Measurements from ENCODE around the gene TBL1XR1. TPM values are rescaled to one million over a fixed set of nuclear protein-coding genes. Genes with fewer than 3 reads are reported as not detected.

TBL1XR1 gene
- total RNA-seq, 1 experiment from 2014 or later: 175 TPM

DNA sequence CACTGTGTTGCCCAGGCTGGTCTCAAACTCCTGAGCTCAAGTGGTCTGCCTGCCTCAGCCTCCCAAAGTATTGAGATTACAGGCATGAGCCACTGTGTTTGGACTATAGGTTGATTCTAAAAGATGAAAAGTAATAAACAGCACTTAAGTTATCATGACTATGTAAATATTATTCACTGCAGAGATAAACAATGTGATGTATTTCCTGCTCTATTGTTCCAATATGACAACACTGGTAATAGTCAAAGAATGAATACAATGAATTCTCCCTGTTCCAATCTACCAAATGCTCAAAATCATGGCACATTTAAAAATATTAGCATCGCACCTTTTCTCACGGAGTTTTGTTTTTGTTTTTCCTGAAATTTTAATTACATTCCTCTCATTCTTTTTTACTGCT is 36.8 kb upstream of the TBL1XR1 start:
- no peak overlapping the region for H4K8ac ChIP-seq (replicated peaks; ENCODE audit: insufficient read length, low read depth, low read length)
- H4K91ac ChIP-seq (ENCODE audit: insufficient read length, low read depth, low read length): no peak overlapping the region
- no peak overlapping the region for H2AFZ ChIP-seq (ENCODE audit: low read length)
- no peak overlapping the region for H3K27ac ChIP-seq (ENCODE audit: insufficient read length, low read depth, low read length)
- no peak overlapping the region for H2BK20ac ChIP-seq (ENCODE audit: low read depth, low read length, poor library complexity, severe bottlenecking)
- H3K18ac ChIP-seq (ENCODE audit: insufficient read length, low read depth, low read length): no peak overlapping the region
- no peaks in the 10 kb centered on the region for H3K79me1 ChIP-seq (ENCODE audit: insufficient read depth, low read depth, low read length, poor library complexity, severe bottlenecking)
- no peak overlapping the region for H3K56ac ChIP-seq (ENCODE audit: insufficient read length, low read depth, low read length)
- Mint-ChIP-seq H3K4me3 (no peak overlapping the region), H3K4me1 (no peaks in the 10 kb centered on the region), H3K36me3 (ENCODE audit: insufficient read depth in 1 of 3, low read depth in 3 of 3) (peaks cover 6 to 16% (median 8%) of the 10 kb centered on the region in 3 experiments), H3K27me3 (ENCODE audit: low read depth) (no peaks in the 10 kb centered on the region), H3K27ac (no peak overlapping the region), H3K9me3 (peaks cover 10 to 13% of the 10 kb centered on the region in 2 experiments)
- H2BK5ac ChIP-seq (ENCODE audit: insufficient read length, low read length): no peak overlapping the region
- H2AK5ac ChIP-seq (ENCODE audit: insufficient read length, low read length): no peak overlapping the region
- H4K5ac ChIP-seq (ENCODE audit: insufficient read length, low read depth, low read length): no peak overlapping the region
- no peaks in the 10 kb centered on the region for H3K23me2 ChIP-seq (ENCODE audit: insufficient read length, low read depth, low read length, poor library complexity, severe bottlenecking)
- no peak overlapping the region for H3T11ph ChIP-seq (ENCODE audit: low read length)
- DNase-seq: no peak
- no peak overlapping the region for H3K14ac ChIP-seq (ENCODE audit: insufficient read depth, low read length)
- no peak overlapping the region for H3K4ac ChIP-seq (ENCODE audit: low read depth, low read length)
- no peak overlapping the region for H2BK120ac ChIP-seq (ENCODE audit: low read depth, low read length, poor library complexity, severe bottlenecking)
- H3K79me2 ChIP-seq (ENCODE audit: insufficient read depth, low read length): no peaks in the 10 kb centered on the region
- no peak overlapping the region for H3K23ac ChIP-seq (ENCODE audit: insufficient read length, low read depth, low read length)
- H3K9me3 ChIP-seq (ENCODE audit: control insufficient read depth, low read depth, low read length): no peaks in the 10 kb centered on the region
- no peak overlapping the region for H2BK12ac ChIP-seq (ENCODE audit: insufficient read length, low read depth, low read length)
- no CpG with 5 or more reads among the region's 2 CpGs for WGBS (ENCODE audit: extremely low coverage, insufficient read length, low lambda C conversion rate)
- H4K20me1 ChIP-seq (ENCODE audit: control insufficient read depth, insufficient read depth, insufficient read length): no peaks in the 10 kb centered on the region
- TF ChIP-seq, protein P1, sequence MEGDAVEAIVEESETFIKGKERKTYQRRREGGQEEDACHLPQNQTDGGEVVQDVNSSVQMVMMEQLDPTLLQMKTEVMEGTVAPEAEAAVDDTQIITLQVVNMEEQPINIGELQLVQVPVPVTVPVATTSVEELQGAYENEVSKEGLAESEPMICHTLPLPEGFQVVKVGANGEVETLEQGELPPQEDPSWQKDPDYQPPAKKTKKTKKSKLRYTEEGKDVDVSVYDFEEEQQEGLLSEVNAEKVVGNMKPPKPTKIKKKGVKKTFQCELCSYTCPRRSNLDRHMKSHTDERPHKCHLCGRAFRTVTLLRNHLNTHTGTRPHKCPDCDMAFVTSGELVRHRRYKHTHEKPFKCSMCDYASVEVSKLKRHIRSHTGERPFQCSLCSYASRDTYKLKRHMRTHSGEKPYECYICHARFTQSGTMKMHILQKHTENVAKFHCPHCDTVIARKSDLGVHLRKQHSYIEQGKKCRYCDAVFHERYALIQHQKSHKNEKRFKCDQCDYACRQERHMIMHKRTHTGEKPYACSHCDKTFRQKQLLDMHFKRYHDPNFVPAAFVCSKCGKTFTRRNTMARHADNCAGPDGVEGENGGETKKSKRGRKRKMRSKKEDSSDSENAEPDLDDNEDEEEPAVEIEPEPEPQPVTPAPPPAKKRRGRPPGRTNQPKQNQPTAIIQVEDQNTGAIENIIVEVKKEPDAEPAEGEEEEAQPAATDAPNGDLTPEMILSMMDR (conservative IDR thresholded peaks at IDR 0.05): no peak
- no peaks in the 10 kb centered on the region for H3K27me3 ChIP-seq (ENCODE audit: insufficient read depth, low read length)
- no peaks in the 10 kb centered on the region for H3K4me1 ChIP-seq (ENCODE audit: insufficient read depth, low read length)
- H3K9ac ChIP-seq (ENCODE audit: extremely low read depth, insufficient read length, low read length): no peak overlapping the region
- H2BK15ac ChIP-seq (ENCODE audit: low read depth, low read length): no peak overlapping the region
- no peak overlapping the region for H3K4me2 ChIP-seq (ENCODE audit: insufficient read depth, insufficient read length, low read length)

Data from H9 (cell line).